ENCODE data around the gene CCDC63.
"Not testable (repeated sequence)": the region's sequence is repeated elsewhere in the genome, so short reads cannot be mapped to it uniquely, and the experiment has no call there.

The CCDC63 gene

DNA sequence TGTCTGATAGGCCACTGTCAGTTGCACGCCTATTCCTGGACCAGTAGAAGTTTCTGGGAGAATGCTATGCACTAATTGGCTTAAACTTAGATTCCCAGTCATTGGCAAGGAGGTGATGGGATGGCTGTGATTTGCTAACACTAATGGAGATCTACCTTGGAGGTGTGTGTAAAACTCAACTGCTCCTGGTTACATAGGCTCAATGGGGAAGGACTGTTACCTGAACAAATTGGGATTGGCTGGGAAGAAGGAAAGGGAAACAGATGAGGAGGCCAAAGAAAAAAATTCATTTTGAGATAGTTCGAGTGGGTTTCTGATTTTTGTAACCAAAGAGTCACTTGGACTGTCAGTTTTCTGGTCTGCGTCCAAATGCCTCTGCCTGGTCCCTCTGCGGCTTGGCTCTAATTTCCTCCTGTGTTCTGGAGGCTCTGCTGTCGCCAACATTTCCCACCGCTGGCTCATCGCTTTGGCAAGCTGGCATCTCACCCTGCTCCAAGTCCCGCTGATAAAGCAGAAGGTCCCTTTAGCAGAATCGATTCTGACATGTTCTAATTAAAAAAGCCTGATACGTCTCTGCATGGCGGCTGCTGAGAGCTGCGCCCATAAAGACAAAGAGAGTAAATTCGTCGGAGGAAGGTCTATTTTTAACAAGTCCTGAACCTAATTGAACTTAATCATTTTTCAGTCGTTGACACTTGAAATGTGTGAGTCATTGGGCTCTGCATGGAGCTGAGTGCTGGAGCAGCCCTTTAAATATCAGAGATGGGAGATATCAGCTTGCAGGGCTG is 2.0 kb upstream of the CCDC63 start:
- no peak for DNase-seq

DNA sequence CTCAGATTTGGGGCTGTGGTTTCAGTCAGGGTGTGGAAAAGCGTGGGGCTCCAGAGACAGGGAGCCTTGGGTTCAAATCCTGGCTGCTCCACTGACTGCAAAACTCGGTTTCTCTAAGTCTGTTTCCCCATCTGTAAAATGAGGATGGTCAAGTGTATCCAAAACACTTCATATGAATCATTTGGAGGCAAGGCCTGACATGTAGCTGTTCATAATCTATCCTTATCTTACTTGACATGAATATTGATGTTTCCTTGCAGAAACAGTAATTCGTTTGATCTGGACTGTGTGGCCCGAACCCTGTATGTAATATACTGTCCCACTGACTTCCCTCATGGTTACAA is 1.5 kb upstream of the CCDC63 start:
- DNase-seq: no peak

DNA sequence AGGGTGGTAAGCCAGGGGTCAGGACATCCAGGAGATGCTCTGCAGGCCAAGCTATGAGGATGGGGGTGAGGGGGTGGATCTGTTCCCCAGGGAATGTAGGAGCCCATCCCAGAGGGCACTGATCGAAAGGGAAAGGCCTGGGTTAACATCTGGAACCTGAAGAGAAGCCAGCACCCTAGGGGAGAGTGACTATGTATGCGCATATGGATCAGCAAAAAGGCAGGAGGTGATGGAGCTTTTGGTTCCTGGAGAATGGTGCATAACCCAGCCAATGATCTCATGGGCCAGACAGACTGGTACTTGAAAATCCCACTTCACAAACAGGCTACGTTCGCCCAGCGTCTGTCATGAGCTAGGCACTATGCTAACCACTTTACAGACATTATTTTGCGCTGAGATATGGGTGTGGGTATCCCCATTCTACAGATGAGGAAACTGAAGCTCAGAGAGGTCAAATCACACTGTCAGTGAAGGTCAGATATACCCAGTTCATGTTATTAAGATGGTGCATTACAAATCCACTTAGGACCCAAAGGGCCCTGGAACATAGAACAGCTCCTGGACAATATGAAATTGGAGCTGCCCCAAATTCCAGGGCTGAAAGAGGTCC is 1.6 kb downstream of the CCDC63 start:
- DNase-seq: no peak

DNA sequence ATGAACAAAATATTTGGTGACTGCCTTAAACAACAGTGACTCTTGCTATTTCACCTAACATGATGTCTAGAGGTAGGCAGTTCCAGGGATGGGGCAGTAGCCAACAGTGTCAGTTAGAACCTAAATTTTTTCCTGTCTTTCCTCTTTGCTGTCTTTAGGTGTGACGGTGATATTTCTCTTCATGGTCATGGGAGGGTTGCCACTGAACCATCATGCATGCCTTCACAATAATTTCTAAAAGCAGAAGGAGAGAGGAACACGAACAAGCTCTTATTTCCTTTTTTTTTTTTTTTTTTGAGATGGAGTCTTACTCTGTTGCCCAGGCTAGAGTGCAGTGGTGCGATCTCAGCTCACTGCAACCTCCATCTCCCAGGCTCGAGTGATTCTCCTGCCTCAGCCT is 2.4 kb downstream of the CCDC63 start:
- DNase-seq: no peak

DNA sequence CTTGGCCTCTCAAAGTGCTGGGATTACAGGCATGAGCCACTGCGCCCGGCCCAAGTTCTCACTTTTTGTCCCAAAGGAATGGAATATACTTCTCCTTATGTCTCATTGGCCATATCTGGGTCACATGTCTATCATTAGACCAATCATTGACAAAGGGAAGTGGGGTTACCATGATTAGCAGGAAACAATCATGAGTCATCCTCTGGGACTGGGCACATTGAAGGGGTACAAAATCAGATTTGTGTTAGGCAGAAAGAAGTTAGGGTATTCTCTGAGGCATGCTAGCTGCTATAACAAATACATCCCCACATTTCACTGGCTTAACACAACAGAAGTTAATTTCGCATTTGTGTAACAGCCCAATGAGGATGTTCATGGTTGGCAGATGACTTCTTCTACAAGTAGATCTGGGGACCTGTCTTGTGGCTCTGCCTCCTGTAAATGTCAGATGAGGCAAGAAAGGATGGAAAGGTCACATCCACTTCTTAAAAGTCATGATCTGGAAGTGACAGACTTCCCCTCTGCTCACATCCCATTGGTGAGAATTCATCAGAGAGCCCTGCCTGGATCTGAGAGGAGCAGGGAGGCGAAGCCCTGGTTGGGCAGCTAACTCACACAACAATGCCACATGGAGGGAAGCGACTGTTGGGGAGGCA is 3.1 kb downstream of the CCDC63 start:
- DNase-seq: no peak

DNA sequence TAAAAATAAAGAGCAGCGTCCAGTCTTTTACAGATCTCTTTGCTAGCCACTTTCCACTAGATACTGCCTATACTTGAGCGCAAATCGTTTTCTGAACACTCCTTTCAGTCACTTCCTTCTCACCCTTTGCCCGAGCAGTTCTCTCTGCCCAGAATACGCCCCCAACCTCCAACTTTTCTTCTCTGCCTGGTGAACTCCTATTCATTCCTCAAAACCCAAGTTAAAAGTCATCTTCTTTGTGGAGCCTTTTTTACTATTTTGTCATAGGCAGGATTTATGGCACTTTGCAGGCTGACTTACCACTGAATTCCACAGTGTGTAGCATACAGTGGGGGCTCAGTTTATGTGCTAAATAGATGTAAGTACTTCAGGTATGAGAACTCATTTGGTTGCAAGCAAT is 4.0 kb downstream of the CCDC63 start:
- no peak for DNase-seq

DNA sequence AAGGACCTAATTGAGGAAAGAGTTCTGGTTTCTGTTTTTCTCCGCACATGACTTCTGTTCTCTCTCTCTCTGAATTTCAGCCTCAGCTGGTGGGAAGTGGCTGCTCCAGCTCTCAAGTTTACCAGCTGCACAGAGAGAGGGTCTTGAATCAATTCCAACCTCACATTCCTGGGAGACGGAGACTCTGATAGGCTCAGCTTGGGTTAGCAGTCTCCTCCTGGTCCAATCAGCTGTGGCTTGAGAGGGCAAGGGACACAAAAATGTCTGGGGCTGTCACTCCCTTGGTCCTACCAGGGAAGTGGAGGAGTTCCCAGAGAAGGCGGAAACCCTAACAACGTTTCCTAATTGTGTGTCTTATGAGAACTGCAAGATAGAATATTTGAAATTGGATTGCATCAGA is 7.0 kb downstream of the CCDC63 start:
- DNase-seq: peak; percentile 60

DNA sequence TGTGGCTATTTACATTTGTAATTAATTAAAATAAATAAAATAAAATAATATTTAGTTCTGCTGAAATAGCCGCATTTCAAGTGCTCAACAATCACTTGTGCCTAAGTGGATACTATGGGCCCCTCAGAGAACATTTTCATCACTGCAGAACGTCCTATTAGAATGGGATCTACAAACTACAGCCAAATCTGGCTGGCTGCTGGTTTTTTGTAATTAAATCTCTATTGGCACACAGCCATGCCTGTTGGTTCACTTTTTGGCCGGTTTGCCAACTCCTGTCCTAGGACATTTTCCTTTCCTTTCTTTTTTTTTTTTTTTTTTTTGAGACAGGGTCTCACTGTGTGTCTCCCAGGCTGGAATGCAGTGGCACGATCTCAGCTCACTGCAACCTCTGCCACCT is 9.8 kb downstream of the CCDC63 start:
- no peak for DNase-seq

DNA sequence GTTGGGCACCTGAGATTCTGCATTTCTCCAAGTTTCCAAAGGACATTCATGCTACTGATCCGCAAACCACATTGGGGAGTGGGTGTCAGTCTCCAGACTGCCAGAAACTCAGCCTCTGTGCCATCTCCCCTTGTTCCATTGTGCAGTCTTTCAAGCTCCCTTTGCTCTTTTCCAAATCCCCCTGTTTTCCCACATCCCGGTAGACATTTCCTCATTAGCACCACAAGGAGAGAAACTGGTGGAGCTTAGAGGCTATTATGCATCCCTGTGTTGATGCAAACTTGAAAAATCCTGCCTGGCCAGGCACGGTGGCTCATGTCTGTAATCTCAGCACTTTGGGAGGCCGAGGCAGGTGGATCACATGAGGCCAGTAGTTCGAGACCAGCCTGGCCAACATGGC is 10.7 kb downstream of the CCDC63 start:
- DNase-seq: no peak

DNA sequence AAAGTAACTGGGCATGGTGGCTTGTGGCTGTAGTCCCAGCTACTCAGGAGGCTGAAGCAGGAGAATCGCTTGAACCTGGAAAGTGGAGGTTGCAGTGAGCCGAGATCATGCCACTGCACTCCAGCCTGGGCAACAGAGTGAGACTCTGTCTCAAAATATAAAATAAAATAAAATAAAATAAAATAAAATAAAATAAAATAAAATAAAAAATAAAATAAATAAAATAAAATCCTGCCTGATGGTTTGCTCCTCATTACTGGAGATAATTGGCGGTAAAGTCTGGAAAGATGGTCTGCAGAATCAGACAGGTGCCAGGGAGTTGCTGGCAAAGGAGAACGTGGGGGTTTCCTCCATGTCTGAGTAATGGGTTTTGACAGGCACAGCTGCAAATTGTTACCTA is 11.2 kb downstream of the CCDC63 start:
- not testable (repeated sequence) for DNase-seq

DNA sequence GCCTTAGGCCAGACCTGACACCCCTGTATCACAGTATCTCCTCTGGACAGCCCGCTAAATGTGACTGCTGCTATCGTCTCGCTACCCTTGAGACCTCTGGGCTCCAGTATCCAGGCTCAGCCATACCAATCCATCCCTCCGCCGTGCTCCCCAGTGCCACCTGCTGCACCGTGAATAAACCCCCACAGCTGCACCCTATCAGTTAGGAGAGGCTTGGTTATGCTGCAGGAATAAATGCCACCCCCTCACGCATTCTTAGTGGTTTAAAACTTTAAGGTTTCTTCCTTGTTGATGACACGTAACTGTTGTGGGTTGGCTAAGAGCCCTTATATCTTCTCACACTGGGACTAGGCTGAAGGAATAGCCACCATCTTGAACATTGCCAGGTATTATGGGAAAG is 12.1 kb downstream of the CCDC63 start:
- DNase-seq: no peak

DNA sequence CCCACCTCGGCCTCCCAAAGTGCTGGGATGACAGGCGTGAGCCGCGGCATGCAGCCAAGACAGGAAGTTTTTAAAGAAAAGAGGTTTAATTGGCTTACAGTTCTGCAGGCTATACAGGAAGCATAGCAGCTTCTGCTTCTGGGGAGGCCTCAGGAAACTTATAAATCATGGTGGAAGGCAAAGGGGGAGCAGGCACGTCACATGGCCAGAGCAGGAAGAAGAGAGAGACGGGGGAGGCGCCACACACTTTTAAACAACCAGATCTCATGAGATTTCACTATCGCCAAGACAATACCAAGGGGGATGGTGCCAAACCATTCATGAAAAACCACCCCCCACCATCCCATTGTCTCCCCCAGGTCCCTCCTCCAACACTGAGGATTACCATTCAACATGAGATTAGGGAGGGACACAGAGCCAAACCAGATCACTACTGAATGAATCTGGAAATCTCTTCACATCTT is 14.1 kb downstream of the CCDC63 start:
- DNase-seq: no peak

DNA sequence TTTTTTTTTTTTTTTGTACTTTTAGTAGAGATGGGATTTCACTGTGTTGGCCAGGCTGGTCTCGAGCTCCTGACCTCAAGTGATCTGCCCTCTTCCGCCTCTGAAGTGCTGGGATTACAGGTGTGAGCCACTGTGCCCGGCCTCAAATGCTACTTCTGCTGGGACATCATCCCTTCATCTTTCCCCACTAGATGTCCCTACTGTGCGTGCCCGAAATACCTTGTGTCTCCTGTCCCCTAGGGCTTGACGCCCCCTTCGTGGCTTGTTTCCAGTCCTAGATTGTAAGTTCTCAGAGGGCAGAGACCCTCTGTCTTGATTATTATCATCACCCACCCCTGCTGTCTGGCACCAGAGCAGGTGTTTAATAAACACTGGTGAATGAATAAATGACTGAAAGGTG is 14.9 kb downstream of the CCDC63 start:
- no peak for DNase-seq

DNA sequence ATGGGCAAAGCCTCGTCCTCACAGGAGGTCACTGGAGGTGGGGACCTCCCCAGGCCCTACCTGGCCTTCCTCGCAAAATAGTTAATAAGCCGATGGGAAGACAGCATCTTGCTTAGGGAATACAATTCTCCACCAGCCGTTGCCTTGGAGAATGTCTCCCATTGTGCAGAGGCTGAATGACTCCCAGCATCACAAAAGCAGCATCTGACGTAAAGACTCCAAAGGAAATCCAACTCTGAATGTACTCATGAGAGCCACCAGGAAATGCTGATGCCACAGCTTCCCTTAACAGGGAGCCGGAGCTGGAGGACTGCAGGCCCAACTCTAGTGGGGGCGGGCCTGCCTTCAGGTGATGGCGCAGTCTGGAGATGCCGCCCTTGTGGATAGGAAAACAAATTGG is 15.5 kb downstream of the CCDC63 start:
- no peak for DNase-seq

DNA sequence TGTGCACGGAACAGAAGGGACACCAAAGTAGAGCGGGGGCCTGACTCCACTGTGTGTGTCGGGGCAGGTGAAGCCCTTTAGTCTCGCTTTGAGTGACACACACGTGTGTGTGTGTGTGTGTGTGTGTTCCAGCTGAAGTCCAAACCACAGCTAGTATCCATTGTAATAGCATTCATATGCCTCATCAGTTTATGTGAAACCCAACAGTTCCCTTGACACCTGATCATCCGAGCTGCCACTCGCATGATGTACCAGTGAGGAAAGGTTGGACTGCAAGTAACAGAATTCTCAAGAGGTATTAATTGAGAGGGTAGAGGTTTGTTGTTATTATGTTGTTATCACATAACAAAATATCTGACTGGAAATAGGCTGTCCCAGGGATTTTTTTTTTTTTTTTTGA is 16.4 kb downstream of the CCDC63 start:
- no peak for DNase-seq

DNA sequence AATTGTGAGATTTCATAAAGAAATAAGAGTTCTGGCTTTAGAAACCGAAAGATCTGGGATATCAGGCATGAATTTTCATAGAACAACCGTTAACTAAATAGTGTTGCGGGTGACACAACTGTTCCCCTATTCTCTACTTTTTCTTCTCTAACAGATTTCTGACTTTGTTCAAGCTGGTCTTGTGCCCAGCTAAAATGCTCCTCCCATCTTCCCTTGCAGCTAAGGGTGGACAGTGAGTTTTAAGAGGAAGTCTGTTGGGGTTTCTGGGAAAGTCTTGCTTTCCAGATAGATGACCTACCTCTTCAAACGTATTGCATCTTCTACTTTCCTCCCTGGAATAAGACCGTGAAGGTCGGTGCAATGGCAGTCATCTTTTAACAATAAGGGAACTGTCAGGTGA is 18.7 kb downstream of the CCDC63 start:
- no peak for DNase-seq

DNA sequence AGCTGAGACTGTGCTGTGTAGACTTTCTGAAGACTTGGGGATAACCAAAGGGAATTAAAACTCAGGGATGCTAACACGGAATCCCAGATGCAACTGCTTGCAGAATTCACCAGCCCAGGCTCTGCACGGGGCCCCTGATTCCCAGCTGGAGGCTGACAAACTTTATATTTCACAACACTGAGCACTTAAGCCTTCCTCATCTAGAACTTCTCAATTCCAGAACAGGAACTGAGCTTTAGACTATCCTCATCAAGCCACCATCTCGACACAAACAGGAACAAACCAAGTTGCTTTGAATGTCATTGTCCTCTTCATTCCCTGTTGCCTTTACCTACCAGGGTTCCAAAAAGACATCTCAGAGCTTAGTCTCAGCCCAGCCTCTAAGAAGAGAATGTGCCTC is 22.2 kb downstream of the CCDC63 start:
- no peak for DNase-seq

DNA sequence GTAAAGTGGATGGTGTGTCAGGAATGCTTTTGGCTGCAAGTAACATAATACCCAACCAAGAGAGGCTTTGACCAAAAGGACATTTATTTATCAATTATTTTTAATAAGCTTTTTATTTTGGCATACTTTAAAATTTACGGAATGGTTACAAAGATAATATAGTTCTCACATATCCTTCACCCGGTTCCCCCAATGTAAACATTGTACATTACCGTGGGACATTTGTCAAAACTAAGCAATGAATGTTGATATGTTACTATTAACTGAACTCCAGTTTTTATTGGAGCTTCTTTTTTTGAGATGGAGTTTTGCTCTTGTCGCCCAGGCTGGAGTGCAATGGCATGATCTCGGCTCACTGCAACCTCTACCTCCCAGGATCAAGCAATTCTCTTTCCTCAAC is 23.0 kb downstream of the CCDC63 start:
- no peak for DNase-seq

DNA sequence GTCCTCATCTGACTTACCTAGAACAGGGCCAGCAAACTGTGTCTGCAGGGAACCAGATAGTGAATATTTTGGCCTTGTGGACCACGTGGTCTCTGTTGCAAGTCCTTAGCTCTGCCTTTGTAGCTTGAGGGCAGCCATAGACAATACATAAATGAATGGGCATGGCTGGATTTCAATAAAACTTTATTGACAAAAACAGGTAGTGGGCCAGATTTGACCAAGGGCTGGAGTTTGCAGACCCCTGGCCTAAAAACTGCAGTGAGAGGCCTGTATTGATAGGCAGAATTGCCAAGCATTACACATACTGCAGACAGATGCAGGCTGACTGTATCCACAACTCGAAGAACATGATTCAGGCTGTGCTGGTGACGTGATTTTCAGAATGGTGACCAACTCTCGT is 25.3 kb downstream of the CCDC63 start:
- no peak for DNase-seq

DNA sequence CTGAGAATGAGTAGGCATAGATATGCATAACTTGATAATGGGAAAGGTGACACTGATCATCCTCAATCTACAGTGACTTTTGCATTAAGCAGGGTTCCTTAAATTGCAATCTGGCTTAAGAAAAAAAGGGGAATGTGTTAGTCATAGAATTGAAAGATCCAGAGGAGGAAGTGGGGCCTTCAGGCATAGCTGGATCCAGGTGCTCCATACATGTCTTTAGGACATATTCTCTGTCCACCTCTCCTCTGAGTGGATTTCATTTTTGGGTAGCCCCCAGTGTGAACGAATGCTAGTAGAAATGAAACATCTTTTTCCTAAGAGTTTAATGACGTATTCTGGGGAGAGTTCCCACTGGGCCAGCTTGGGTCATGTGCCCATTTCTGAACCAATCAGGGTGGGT is 27.6 kb downstream of the CCDC63 start:
- DNase-seq: no peak

DNA sequence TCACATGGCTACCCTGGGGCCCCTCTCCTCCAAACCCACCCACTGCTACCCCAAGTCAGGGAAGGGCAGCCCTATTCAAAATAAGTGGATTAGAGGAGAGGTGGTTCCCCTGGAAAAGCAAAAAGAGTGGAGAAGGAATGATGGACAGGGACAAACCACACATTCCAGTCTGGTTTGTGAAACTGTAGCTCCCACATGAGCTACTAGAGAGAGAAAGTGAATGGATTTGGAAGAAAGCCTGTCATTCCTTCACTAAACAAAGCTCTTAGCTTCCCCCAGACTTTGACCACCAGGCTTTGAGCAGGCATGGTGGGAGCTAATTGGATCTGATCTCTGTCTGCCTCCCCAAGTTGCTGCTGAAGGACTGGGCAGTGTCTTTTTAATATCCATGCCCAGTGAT is 28.0 kb downstream of the CCDC63 start:
- DNase-seq: no peak

DNA sequence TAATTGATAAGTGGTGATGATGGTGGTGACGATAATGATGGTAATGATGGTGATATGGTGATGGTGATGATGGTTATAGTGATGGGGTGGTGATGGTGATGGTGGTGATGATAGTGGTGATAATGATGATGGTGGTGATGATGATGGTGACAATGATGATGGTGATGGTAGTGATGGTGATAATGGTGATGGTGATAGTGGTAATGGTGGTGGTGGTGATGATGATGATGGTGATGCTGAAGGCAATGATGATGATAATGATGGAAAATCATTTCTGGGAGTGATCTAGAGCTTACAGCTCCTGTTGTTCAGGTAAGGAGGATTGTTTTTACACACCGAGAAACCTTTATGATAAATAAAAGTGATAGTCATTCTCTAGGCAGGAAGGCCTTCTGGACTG is 33.9 kb downstream of the CCDC63 start:
- no peak for DNase-seq

DNA sequence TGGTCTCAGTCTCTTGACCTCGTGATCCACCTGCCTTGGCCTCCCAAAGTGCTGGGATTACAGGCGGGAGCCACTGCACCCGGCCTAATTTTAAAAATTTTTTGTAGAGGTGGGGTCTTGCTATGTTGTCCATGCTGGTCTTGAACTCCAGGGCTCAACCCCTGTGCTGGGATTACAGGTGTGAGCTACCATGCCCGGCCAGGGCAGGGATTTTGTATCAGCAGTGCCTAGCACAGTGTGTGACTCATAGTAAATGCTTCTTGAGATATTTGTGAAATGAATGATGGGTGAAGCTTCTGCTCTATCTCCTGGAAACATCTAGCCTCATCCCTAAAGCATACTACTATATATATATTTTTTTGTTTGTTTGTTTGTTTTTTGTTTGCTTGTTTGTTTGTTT is 36.5 kb downstream of the CCDC63 start:
- DNase-seq: no peak

DNA sequence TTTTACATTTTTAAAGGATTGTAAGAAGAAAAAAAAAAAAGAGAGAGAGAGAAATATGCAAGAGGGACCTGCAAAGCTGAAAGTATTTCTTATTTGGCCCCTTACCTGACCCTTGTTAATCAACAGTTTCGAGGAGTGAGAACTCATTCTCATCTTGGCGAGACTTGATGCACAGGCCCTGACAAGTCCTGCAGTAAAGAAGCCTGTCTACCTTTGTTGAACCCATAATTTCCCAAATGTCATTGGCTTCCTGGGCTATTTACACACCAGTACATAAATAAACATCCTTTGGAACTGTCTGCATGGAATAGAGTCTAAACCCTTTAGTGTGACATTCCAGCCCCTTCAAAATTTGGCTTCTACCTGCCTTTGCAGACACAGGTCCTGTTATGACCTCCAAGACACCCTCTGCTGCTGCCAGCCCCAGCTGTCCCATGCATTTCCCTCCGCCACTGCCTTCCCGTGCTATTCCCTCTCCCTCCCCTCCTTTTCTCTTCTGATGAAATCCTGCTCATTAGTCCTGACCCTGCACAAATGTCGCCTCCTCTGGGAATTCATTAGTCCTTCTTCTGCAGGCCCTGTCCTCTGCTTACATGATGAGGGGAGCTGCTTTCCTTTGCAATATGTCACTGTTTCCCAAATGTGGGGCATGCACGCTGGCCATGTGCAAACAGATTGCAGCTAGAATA is 38.5 kb downstream of the CCDC63 start:
- DNase-seq: no peak
